Panc1 (cell line): ENCODE data around the gene PBRM1. TPM values are rescaled to one million over a fixed set of nuclear protein-coding genes. Genes with fewer than 3 reads are reported as not detected.

Source experiments
- ATAC-seq: fragments of 200-7000 bp; cut with Tn5 transposase; 2 replicates; pipeline ENCODE4 v1.9.1; 2020; ENCODE audit warnings: mild to moderate bottlenecking, moderate library complexity
- BruUV-seq: library from RNA; stranded (reverse); fragments of 400-500 nt; replicated peaks from 2 replicates; lab custom pipeline; 2021; lab: Mats Ljungman, UMichigan
- CTCF ChIA-PET: fragments of 300-600 bp; sonication (Branson Sonifier 250); formaldehyde crosslinking; loops from one replicate; lab custom pipeline; 2022; ENCODE audit warnings: antibody characterized with exemption; lab: Charles Lee
- POLR2A ChIA-PET: fragments of 300-600 bp; sonication (Branson Sonifier 250); formaldehyde crosslinking; loops from one replicate; lab custom pipeline; 2022; ENCODE audit warnings: antibody characterized with exemption; lab: Charles Lee
- DNase-seq: peaks from one replicate; pipeline ENCODE4 v3.0.0-alpha.2; 2010; ENCODE audit warnings: low read depth, low spot score
- H3K27ac ChIP-seq: 2 replicates; pipeline ENCODE4 v1.5.1; 2011; ENCODE audit warnings: mild to moderate bottlenecking, low read length, inconsistent platforms
- H3K27me3 ChIP-seq: fragments of 200-500 bp; sonication (Bioruptor generic); 2 replicates; pipeline ENCODE4 v1.6.0; 2014; ENCODE audit warnings: low read length, inconsistent platforms; ENCODE audit not compliant: control insufficient read depth, insufficient read depth
- H3K36me3 ChIP-seq: fragments of 200-500 bp; sonication (Bioruptor generic); 2 replicates; pipeline ENCODE4 v1.5.1; 2014; ENCODE audit warnings: inconsistent platforms, mild to moderate bottlenecking, low read length, moderate library complexity; ENCODE audit not compliant: control insufficient read depth, insufficient read depth
- H3K4me1 ChIP-seq: 2 replicates; pipeline ENCODE4 v1.5.1; 2011; ENCODE audit warnings: inconsistent platforms, mild to moderate bottlenecking, low read length, moderate library complexity; ENCODE audit not compliant: control insufficient read depth, insufficient read depth
- H3K4me3 ChIP-seq, 2 experiments: 2 replicates each; pipeline ENCODE4 v1.5.1; 2011 to 2012; ENCODE audit warnings: low read depth in 2 of 2, low read length in 2 of 2, mild to moderate bottlenecking in 2 of 2, inconsistent platforms in 1 of 2, moderate library complexity in 1 of 2
- H3K9me3 ChIP-seq: fragments of 200-500 bp; sonication (Bioruptor generic); 2 replicates; pipeline ENCODE4 v1.5.1; 2014; ENCODE audit warnings: low read depth, mild to moderate bottlenecking, inconsistent platforms, low read length, moderate library complexity; ENCODE audit not compliant: control insufficient read depth, insufficient read depth
- POLR2AphosphoS5 ChIP-seq: IDR thresholded peaks from 2 replicates; pipeline ENCODE4 v1.6.1; 2012; ENCODE audit warnings: mild to moderate bottlenecking, low read depth, low read length, moderate library complexity
- SIN3A ChIP-seq: IDR thresholded peaks from 2 replicates; pipeline ENCODE4 v1.6.1; 2012; ENCODE audit warnings: low read depth, mild to moderate bottlenecking, low read length, moderate library complexity, borderline replicate concordance; ENCODE audit not compliant: insufficient read depth
- TCF7L2 ChIP-seq: IDR thresholded peaks from 2 replicates; pipeline ENCODE4 v1.6.1; 2011; ENCODE audit warnings: mild to moderate bottlenecking, low read depth, low read length, inconsistent platforms
- in situ Hi-C: cut with HindIII; loops from 2 replicates; pipeline ENCODE4 v1.10.0; 2016; ENCODE audit warnings: low sequenced_read_pairs, low pct_unique_long_range_greater_than_20kb
- intact Hi-C: fragments of 100-400 bp; cut with micrococcal nuclease; formaldehyde crosslinking; loops from one replicate; pipeline ENCODE4 v1.10.0; 2022; ENCODE audit not compliant: unreplicated experiment
- total RNA-seq: library from RNA; stranded (reverse); gene quantifications from one replicate; pipeline ENCODE4 v1.2.1, GENCODE V29; 2021; ENCODE audit not compliant: unreplicated experiment
- TF ChIP-seq, protein P1 (sequence below): fragments of 450-650 bp; IDR thresholded peaks from 2 replicates; pipeline ENCODE4 v1.5.1; 2017; ENCODE audit warnings: mild to moderate bottlenecking
- TF ChIP-seq, protein P2 (sequence below), 2 experiments: IDR thresholded peaks; 2 replicates each; pipeline ENCODE4 v1.6.1; 2011 to 2012; ENCODE audit warnings: low read depth in 2 of 2, control low read depth in 1 of 2, low read length in 1 of 2, mild to moderate bottlenecking in 1 of 2, moderate library complexity in 1 of 2; ENCODE audit not compliant: insufficient read depth in 1 of 2

The PBRM1 gene
- total RNA-seq, 1 experiment from 2014 or later, result 43.5 TPM

- TSS peak; percentile 69 for BruUV-seq
- in situ Hi-C loops (no loop called here), intact Hi-C loops (no loop called here)
- H3K4me1 ChIP-seq, result peaks cover 21% of the 10 kb centered on the region
- ATAC-seq (no peak), DNase-seq (no peak)
- ChIA-PET POLR2A (no interaction called here), CTCF (no interaction called here)
- H3K27me3 ChIP-seq, result no peaks in the 10 kb centered on the region
- H3K36me3 ChIP-seq, result no peaks in the 10 kb centered on the region; the same call in 1 of the 2 replicates
- no peak overlapping the region for H3K27ac ChIP-seq
- H3K9me3 ChIP-seq, result no peaks in the 10 kb centered on the region
- TF ChIP-seq SIN3A (no peak), TCF7L2 (no peak), POLR2AphosphoS5 (no peak)
- TF ChIP-seq, protein P1, sequence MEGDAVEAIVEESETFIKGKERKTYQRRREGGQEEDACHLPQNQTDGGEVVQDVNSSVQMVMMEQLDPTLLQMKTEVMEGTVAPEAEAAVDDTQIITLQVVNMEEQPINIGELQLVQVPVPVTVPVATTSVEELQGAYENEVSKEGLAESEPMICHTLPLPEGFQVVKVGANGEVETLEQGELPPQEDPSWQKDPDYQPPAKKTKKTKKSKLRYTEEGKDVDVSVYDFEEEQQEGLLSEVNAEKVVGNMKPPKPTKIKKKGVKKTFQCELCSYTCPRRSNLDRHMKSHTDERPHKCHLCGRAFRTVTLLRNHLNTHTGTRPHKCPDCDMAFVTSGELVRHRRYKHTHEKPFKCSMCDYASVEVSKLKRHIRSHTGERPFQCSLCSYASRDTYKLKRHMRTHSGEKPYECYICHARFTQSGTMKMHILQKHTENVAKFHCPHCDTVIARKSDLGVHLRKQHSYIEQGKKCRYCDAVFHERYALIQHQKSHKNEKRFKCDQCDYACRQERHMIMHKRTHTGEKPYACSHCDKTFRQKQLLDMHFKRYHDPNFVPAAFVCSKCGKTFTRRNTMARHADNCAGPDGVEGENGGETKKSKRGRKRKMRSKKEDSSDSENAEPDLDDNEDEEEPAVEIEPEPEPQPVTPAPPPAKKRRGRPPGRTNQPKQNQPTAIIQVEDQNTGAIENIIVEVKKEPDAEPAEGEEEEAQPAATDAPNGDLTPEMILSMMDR, result no peak
- TF ChIP-seq, protein P2, sequence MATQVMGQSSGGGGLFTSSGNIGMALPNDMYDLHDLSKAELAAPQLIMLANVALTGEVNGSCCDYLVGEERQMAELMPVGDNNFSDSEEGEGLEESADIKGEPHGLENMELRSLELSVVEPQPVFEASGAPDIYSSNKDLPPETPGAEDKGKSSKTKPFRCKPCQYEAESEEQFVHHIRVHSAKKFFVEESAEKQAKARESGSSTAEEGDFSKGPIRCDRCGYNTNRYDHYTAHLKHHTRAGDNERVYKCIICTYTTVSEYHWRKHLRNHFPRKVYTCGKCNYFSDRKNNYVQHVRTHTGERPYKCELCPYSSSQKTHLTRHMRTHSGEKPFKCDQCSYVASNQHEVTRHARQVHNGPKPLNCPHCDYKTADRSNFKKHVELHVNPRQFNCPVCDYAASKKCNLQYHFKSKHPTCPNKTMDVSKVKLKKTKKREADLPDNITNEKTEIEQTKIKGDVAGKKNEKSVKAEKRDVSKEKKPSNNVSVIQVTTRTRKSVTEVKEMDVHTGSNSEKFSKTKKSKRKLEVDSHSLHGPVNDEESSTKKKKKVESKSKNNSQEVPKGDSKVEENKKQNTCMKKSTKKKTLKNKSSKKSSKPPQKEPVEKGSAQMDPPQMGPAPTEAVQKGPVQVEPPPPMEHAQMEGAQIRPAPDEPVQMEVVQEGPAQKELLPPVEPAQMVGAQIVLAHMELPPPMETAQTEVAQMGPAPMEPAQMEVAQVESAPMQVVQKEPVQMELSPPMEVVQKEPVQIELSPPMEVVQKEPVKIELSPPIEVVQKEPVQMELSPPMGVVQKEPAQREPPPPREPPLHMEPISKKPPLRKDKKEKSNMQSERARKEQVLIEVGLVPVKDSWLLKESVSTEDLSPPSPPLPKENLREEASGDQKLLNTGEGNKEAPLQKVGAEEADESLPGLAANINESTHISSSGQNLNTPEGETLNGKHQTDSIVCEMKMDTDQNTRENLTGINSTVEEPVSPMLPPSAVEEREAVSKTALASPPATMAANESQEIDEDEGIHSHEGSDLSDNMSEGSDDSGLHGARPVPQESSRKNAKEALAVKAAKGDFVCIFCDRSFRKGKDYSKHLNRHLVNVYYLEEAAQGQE (IDR thresholded peaks at IDR 0.05; ENCODE audit: insufficient read depth in 1 of 2, low read depth in 2 of 2, low read length in 1 of 2), result no peak
- peak overlapping the region; percentile 55 to 63 for H3K4me3 ChIP-seq
Observed at GRCh38 chr3:52531860-52532516, 153.7 kb downstream of the PBRM1 start.

- ATAC-seq (no peak), DNase-seq (no peak)
- CTCF ChIA-PET, result no interaction called here
- Histone ChIP-seq H3K27me3 (no peaks in the 10 kb centered on the region), H3K27ac (no peak overlapping the region), H3K4me1 (peaks cover 21% of the 10 kb centered on the region), H3K9me3 (no peaks in the 10 kb centered on the region), H3K4me3 (no peak overlapping the region), H3K36me3 (no peaks in the 10 kb centered on the region; the same call in 1 of the 2 replicates)
- intact Hi-C loops (no loop called here), in situ Hi-C loops (no loop called here)
- no TSS peak for BruUV-seq
- TF ChIP-seq SIN3A, result no peak
- TF ChIP-seq, protein P1, result no peak
- POLR2A ChIA-PET, result no interaction called here
Observed at GRCh38 chr3:52530918-52531826, 154.5 kb downstream of the PBRM1 start.
